Stimulated activated CD4-positive, alpha-beta T cell treated with anti-CD3 and anti-CD28 coated beads, Interleukin-2, amount 100 ng/mL, for 48 hours (primary cell): ENCODE data around the gene THBS3.
"Not testable (repeated sequence)": the region's sequence is repeated elsewhere in the genome, so short reads cannot be mapped to it uniquely, and the experiment has no call there.

ENCODE experiments used
- DNase-seq, 2 donors: peaks; one replicate each; pipeline ENCODE4 v3.0.0-alpha.2; 2020

Gene THBS3

DNA sequence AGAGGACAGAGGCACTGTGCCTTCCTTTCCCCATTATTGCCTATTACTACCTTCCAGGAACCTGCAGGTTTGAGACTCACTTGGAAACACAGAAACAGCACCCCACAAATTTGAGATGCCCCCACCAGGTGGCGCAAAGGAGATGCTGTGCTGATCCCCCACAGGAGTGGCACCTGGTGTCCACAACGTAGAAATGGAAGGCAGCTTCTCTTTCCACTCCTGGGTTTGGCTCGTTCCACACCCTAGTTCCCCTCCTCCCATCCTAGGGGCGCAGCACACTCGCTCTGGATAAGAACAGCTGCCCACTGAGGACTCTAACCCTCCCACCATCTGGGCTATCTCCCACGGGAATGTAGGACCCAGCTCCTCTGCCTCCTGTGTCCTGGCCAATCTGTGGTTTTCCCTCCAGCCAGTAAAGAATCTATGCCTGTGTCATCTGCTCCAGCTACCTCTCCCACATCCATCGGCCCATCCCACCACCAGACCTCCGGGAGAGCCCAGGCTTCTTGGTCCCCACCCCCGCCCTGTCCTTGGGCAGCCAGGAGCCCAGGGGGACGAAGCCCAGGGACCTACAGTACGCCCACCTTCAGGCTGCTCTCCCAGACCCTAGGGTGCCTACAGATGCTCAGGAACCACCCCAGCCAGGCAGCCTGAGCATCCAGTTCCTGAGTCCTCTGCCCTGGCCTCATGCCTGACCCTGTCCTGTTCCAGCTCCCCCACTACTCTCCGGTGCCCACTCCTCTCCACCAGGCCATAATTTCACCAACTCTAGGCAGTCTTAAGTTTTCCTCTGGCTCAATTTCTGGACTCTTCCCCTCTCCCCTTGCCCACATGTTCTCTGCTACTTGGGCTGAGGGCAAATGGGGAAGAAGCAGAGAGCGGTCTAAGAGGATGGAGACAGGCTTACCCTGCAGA lies 549 bp downstream of the THBS3 start:
- peak; percentile 92 to 94 for DNase-seq

DNA sequence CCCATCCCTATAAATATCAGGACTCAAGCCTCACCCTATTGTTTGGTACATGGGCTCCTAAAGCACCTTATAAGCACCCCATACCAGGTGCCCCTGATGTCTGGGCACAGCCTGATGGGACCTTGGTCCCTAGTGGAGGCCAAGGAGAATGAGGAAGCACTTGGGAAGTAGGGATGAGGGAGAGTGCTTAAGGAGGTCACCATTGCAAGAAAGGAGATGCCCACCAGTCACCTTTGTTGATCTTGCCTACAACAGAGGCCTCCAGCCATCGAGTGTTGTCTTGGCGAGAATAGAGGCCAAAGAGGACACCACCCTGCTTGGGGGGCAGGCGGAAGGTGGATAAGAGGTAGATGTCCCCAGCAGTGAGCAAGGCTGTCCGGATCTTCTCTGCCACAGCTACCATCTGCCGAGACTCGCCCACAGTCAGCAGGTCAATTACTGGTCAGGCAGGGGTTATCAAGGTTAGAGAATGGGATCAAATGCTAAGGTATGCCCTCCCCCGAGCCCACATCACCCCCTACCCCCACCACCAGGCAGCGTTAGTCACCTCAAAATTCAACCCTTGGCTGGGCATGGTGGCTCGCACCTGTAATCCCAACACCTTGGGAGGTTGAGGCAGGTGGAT lies 1.6 kb downstream of the THBS3 start:
- no peak for DNase-seq

- no peak for DNase-seq
Measured at GRCh38 chr1:155205035-155205434, 2.7 kb downstream of the THBS3 start.

GRCh38 chr1:155202731-155203515 lies 4.8 kb downstream of the THBS3 start:
- DNase-seq, result no peak

DNA sequence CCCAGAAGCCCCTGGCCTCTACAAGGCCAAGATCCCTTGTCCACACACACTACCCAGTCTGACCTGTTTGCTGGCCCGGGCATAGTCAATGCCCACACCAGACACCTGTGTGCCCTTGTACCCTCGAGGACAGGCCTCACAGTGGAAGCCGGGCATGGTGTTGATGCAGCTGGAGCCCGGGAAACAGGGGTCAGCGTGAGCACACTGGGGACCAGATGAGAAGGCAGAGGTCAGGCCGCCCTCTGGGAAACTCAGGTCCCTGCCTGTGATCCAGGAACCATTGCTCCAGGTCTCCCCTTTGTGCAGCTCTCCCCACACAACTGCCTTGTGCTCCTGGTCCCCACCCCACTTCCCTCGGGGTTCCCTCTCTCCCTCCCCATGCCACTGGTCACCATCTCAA lies 5.5 kb downstream of the THBS3 start:
- DNase-seq, result no peak

GRCh38 chr1:155200920-155201319 lies 6.8 kb downstream of the THBS3 start:
- DNase-seq, result no peak

DNA sequence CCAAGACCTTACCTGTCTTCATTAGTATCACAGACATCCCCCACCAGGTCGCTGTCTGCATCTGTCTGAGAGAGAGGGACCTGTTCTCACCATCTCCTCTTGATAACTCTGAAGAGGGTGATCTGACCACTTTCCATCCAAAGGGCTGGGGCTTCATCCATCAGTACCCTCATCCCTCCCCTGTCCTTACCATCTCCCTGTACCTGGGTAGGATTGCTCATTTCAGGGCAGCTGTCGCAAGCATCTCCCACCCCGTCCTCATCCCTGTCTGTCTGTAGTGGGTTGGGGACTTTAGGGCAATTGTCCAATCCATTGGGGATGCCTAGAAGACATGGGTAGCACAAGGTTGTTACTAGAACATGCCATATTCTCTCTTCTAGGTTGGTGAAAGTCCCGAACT lies 7.9 kb downstream of the THBS3 start:
- DNase-seq, result no peak

DNA sequence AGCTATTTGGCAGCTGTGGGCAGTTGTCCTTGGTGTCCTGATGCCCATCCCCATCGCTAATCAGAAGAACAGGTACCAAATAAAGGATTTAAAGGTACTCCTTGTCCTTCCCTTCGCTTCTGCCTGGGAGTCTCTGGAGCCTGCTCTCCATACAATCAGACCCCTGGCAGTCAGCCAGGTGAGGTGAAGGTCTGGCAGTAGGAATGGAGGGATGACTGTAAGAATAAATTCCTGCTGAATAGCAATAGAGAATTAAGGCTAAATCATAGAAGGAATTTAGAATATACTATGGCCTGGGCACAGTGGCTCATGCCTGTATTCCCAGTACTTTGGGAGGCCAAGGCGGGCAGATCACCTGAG lies 9.2 kb downstream of the THBS3 start:
- no peak for DNase-seq

- DNase-seq, result no peak
Measured at GRCh38 chr1:155197901-155198546, 9.7 kb downstream of the THBS3 start.

- no peak for DNase-seq
Measured at GRCh38 chr1:155196893-155197638, 10.6 kb downstream of the THBS3 start.

- no peak for DNase-seq
Measured at GRCh38 chr1:155196103-155196892, 11.4 kb downstream of the THBS3 start.

DNA sequence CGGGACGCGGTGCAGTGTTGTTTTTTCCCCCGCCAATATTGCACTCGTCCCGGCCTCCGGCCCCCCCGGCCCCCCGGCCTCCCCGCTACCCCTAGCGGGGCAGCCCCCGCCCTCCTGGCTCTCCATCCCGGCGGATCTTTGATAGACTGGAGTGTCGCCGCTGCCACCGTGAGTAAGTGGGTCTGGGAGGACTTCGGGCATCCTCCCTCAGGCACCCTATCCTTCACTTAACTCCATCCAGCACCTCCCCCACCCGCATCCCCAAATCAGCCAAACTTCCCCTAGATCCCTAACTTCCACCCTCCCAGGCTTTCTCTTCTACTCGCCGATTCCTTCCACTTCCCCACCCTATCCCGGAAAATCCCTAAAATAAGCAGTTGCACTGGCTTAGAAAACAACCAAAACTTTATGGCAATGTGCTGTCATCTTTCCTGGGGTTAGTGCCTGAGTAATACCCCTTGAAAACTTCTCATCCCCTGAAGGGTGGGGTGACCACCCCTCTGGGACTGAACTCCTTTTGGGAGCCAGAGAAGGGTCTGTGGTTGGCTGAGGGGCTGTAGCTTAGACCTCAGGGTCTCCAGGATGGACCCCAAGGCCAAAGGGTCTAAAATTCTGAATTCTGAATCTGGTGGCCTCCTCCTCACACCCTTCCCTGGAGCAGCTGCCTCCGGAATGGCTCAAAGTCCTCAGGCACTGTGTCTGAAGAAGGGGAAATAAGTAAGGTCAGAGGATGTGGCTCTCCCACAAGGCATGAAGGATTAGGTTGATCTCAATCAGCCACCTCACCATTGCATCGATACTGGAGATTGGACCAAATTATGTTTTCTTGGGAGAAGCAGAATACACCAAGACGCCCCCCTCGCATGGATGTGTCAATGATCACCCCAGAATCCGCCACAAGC lies 12.2 kb downstream of the THBS3 start:
- DNase-seq, result no peak

DNA sequence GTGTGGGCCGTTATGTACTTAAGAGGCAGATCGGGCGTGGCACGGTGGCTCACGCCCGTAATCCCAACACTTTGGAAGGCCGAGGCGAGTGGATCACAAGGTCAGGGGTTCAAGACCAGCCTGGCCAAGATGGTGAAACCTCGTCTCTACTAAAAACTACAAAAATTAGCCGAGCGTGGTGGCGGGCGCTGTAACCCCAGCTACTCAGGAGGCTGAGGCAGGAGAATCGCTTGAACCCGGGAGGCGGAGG lies 13.8 kb downstream of the THBS3 start:
- DNase-seq, result not testable (repeated sequence)

GRCh38 chr1:155193275-155193990 lies 14.3 kb downstream of the THBS3 start:
- peak; percentile 81 to 82 for DNase-seq

GRCh38 chr1:155192346-155193274 lies 15.1 kb downstream of the THBS3 start:
- peak in 1 of 2 donors; percentile 36 for DNase-seq

DNA sequence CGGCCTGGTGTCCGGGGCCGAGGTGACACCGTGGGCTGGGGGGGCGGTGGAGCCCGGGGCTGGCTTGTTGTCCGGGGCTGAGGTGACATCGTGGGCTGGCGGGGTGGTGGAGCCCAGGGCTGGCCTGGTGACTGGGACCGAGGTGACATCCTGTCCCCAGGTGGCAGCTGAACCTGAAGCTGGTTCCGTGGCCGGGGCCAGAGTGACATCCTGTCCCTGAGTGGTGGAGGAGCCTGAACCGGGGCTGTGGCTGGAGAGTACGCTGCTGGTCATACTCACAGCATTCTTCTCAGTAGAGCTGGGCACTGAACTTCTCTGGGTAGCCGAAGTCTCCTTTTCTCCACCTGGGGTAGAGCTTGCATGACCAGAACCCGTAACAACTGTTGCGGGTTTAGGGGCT lies 15.8 kb downstream of the THBS3 start:
- DNase-seq, result no peak

GRCh38 chr1:155189926-155190325 lies 17.8 kb downstream of the THBS3 start:
- DNase-seq, result not testable (repeated sequence)

DNA sequence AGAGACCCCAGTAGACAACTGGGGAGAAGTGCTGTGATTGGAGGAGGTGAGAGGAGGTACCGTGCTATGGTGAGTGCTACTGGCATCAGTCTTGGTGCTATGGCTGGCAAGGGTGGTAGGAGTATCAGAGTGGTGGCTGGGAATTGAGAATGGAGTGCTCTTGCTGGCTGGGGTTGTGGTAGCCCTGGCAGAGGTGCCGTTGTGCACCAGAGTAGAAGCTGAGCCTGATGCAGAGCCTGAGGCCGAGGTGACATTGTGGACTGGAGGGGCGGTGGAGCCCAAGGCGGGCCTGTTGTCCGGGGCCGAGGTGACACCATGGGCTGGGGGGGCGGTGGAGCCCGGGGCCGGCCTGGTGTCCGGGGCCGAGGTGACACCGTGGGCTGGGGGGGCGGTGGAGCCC lies 19.4 kb downstream of the THBS3 start:
- no peak for DNase-seq

GRCh38 chr1:155187456-155187891 lies 20.2 kb downstream of the THBS3 start:
- DNase-seq, result no peak
